Measurements from ENCODE around the gene SETBP1. TPM values are rescaled to one million over a fixed set of nuclear protein-coding genes. Genes with fewer than 3 reads are reported as not detected.

SETBP1 gene
- total and polyA plus RNA-seq, 5 donors = 2.0 to 24.1 (median 16.4) TPM

- WGBS = under 1% methylated on average over 101 of the region's 102 CpGs
Observed at GRCh38 chr18:44679056-44679913, 1.4 kb upstream of the SETBP1 start.

DNA sequence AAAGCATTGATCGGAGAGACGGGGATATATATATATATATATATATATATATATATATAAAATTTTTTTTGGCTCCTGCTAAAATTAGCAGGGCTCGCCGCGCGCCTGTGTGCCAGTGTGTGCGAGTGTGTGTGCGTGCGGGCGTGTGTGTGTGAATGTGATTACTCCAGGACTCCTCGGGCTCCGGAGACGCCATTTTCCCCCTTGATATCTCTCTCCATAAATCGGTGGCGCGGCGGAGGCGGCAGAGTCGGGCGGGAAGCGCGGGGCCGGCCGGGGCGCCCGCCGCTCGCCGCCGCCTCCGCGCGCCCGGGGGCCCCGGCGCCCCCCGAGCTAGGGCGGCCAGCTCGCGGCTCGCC, 795 bp upstream of the SETBP1 start:
- Histone ChIP-seq H3K27ac (ENCODE audit: low read length) (peak overlapping the region; percentile 37), H3K4me3 (ENCODE audit: low read length) (peak overlapping the region; percentile 92), H3K4me1 (ENCODE audit: control insufficient read depth, insufficient read depth, low read length) (no peaks in the 10 kb centered on the region), H3K27me3 (ENCODE audit: control insufficient read depth, insufficient read depth) (no peaks in the 10 kb centered on the region), H3K9me3 (ENCODE audit: control insufficient read depth, low read length) (no peaks in the 10 kb centered on the region)
- intact Hi-C loops (cut with DNase I) = loop anchor here in 2 of 4 donors (5.0 to 10.0 kb wide), 4 partner anchors 112 to 545 kb away; no protein-coding TSS in a partner anchor
- ATAC-seq = no peak
- DNase-seq = peak; percentile 64 to 87 (median 80)
- WGBS = under 1% methylated on average over 41 of the region's 41 CpGs

More at GRCh38 chr18:44679056-44679913, 1.4 kb upstream of the SETBP1 start:
- peak; percentile 90 to 95 (median 94) for DNase-seq
- ATAC-seq = peak; percentile 96 to 97
- intact Hi-C loops (cut with DNase I) = loop anchor here in 2 of 4 donors (10.0 kb wide), 2 partner anchors 216 to 544 kb away; no protein-coding TSS in a partner anchor
- Histone ChIP-seq H3K9me3 (ENCODE audit: control insufficient read depth, low read length) (no peaks in the 10 kb centered on the region), H3K27ac (ENCODE audit: low read length) (peak overlapping the region; percentile 96), H3K4me3 (ENCODE audit: low read length) (peak overlapping the region; percentile 84), H3K27me3 (ENCODE audit: control insufficient read depth, insufficient read depth) (no peaks in the 10 kb centered on the region), H3K4me1 (ENCODE audit: control insufficient read depth, insufficient read depth, low read length) (no peaks in the 10 kb centered on the region)

- Histone ChIP-seq H3K4me3 (ENCODE audit: low read length) (peak overlapping the region; percentile 92), H3K27me3 (ENCODE audit: control insufficient read depth, insufficient read depth) (no peaks in the 10 kb centered on the region), H3K4me1 (ENCODE audit: control insufficient read depth, insufficient read depth, low read length) (no peaks in the 10 kb centered on the region), H3K27ac (ENCODE audit: low read length) (peak overlapping the region; percentile 53), H3K9me3 (ENCODE audit: control insufficient read depth, low read length) (no peaks in the 10 kb centered on the region)
- DNase-seq (no peak), ATAC-seq (no peak)
- WGBS = 8% methylated on average over 24 of the region's 24 CpGs
- intact Hi-C loops (cut with DNase I) = loop anchor here in 1 of 4 donors (5.0 kb wide), 2 partner anchors 111 to 216 kb away; no protein-coding TSS in a partner anchor
Observed at GRCh38 chr18:44681076-44681970, 635 bp downstream of the SETBP1 start.

- intact Hi-C loops (cut with DNase I) = loop anchor here in 1 of 4 donors (5.0 kb wide), 2 partner anchors 110 to 215 kb away; no protein-coding TSS in a partner anchor
- ATAC-seq (no peak), DNase-seq (peak; percentile 37 to 64 (median 62))
- Histone ChIP-seq H3K27me3 (ENCODE audit: control insufficient read depth, insufficient read depth) (no peaks in the 10 kb centered on the region), H3K9me3 (ENCODE audit: control insufficient read depth, low read length) (no peaks in the 10 kb centered on the region), H3K27ac (ENCODE audit: low read length) (peak overlapping the region; percentile 3), H3K4me3 (ENCODE audit: low read length) (peak overlapping the region; percentile 92), H3K4me1 (ENCODE audit: control insufficient read depth, insufficient read depth, low read length) (no peaks in the 10 kb centered on the region)
- WGBS = 62% methylated on average over 12 of the region's 12 CpGs
Observed at GRCh38 chr18:44682201-44682870, 1.6 kb downstream of the SETBP1 start.

DNA sequence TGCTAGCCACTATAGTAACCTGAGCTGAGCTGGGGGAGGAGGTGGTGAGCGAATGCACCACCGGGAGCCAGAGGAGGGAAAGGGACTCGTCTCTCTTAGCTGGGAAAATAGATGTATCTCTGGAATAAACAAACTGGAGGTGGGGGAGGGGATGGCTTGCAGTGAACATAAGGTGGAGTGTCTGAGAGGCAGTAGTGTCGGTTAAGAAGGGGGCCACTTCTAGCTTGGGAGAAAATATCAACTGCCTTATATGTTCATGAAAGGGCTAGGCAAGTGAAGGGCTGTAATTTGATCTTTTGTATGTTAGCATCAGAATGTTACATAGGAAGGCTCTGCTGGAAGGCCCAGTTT, 2.2 kb downstream of the SETBP1 start:
- peak overlapping the region; percentile 3 for H3K27ac ChIP-seq (ENCODE audit: low read length)
- DNase-seq = no peak
- ATAC-seq = no peak
- no peaks in the 10 kb centered on the region for H3K4me1 ChIP-seq (ENCODE audit: control insufficient read depth, insufficient read depth, low read length)
- no peaks in the 10 kb centered on the region for H3K9me3 ChIP-seq (ENCODE audit: control insufficient read depth, low read length)
- H3K4me3 ChIP-seq (ENCODE audit: low read length) = no peak overlapping the region
- intact Hi-C loops (cut with DNase I) = loop anchor here in 1 of 4 donors (5.0 kb wide), 2 partner anchors 109 to 214 kb away; no protein-coding TSS in a partner anchor
- 57% methylated on average over 4 of the region's 4 CpGs for WGBS
- no peaks in the 10 kb centered on the region for H3K27me3 ChIP-seq (ENCODE audit: control insufficient read depth, insufficient read depth)

GRCh38 chr18:44683556-44683955, 2.9 kb downstream of the SETBP1 start:
- Histone ChIP-seq H3K4me1 (ENCODE audit: control insufficient read depth, insufficient read depth, low read length) (no peaks in the 10 kb centered on the region), H3K4me3 (ENCODE audit: low read length) (no peak overlapping the region), H3K27ac (ENCODE audit: low read length) (no peak overlapping the region)

GRCh38 chr18:44685296-44685695, 4.6 kb downstream of the SETBP1 start:
- 44% methylated on average over 6 of the region's 6 CpGs for WGBS
- DNase-seq = no peak

More at GRCh38 chr18:44683556-44683955, 2.9 kb downstream of the SETBP1 start:
- ATAC-seq (no peak), DNase-seq (no peak)
- H3K9me3 ChIP-seq (ENCODE audit: control insufficient read depth, low read length) = no peaks in the 10 kb centered on the region
- H3K27me3 ChIP-seq (ENCODE audit: control insufficient read depth, insufficient read depth) = no peaks in the 10 kb centered on the region
- intact Hi-C loops (cut with DNase I) = loop anchor here in 1 of 4 donors (5.0 kb wide), 2 partner anchors 109 to 214 kb away; no protein-coding TSS in a partner anchor

GRCh38 chr18:44686156-44686555, 5.5 kb downstream of the SETBP1 start:
- DNase-seq (no peak), ATAC-seq (no peak)
- Histone ChIP-seq H3K4me1 (ENCODE audit: control insufficient read depth, insufficient read depth, low read length) (no peaks in the 10 kb centered on the region), H3K27ac (ENCODE audit: low read length) (no peak overlapping the region), H3K27me3 (ENCODE audit: control insufficient read depth, insufficient read depth) (no peaks in the 10 kb centered on the region), H3K4me3 (ENCODE audit: low read length) (no peak overlapping the region), H3K9me3 (ENCODE audit: control insufficient read depth, low read length) (no peaks in the 10 kb centered on the region)
- WGBS = 92% methylated on average over 1 of the region's 1 CpG
- intact Hi-C loops (cut with DNase I) = no loop called here

More at GRCh38 chr18:44685296-44685695, 4.6 kb downstream of the SETBP1 start:
- ATAC-seq = no peak
- no peak overlapping the region for H3K4me3 ChIP-seq (ENCODE audit: low read length)
- intact Hi-C loops (cut with DNase I) = no loop called here
- no peaks in the 10 kb centered on the region for H3K9me3 ChIP-seq (ENCODE audit: control insufficient read depth, low read length)
- no peaks in the 10 kb centered on the region for H3K27me3 ChIP-seq (ENCODE audit: control insufficient read depth, insufficient read depth)
- no peak overlapping the region for H3K27ac ChIP-seq (ENCODE audit: low read length)
- H3K4me1 ChIP-seq (ENCODE audit: control insufficient read depth, insufficient read depth, low read length) = no peaks in the 10 kb centered on the region

- H3K27ac ChIP-seq (ENCODE audit: low read length) = no peak overlapping the region
- ATAC-seq = no peak
- H3K4me1 ChIP-seq (ENCODE audit: control insufficient read depth, insufficient read depth, low read length) = no peaks in the 10 kb centered on the region
- H3K27me3 ChIP-seq (ENCODE audit: control insufficient read depth, insufficient read depth) = no peaks in the 10 kb centered on the region
- no peak for DNase-seq
- H3K9me3 ChIP-seq (ENCODE audit: control insufficient read depth, low read length) = no peaks in the 10 kb centered on the region
- intact Hi-C loops (cut with DNase I) = no loop called here
- no peak overlapping the region for H3K4me3 ChIP-seq (ENCODE audit: low read length)
Observed at GRCh38 chr18:44687421-44687820, 6.7 kb downstream of the SETBP1 start.

DNA sequence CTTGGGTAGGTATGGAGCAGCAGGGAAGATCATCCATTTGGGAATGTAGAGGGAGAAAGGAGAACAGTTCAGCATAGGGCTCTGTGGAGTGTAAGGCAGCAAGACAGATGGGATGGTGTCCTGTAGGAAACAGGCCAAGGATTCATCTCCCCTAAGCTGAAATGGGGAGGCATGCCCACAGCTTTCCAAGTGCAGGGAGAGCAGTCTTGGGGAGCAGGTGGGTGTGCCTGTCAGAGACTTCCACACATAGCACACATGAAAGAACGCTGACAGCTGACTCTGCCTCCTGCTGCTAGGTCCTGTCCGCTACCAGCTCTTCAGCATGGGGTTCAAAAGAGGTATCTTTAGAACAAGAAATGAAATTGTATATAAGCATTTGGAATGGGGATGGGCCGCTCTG, 9.0 kb downstream of the SETBP1 start:
- no peaks in the 10 kb centered on the region for H3K9me3 ChIP-seq (ENCODE audit: control insufficient read depth, low read length)
- DNase-seq (no peak), ATAC-seq (no peak)
- no peak overlapping the region for H3K27ac ChIP-seq (ENCODE audit: low read length)
- no peak overlapping the region for H3K4me3 ChIP-seq (ENCODE audit: low read length)
- no peaks in the 10 kb centered on the region for H3K4me1 ChIP-seq (ENCODE audit: control insufficient read depth, insufficient read depth, low read length)
- 98% methylated on average over 3 of the region's 3 CpGs for WGBS
- intact Hi-C loops (cut with DNase I) = loop anchor here in 1 of 4 donors (10.0 kb wide), 2 partner anchors 55 to 525 kb away; no protein-coding TSS in a partner anchor
- no peaks in the 10 kb centered on the region for H3K27me3 ChIP-seq (ENCODE audit: control insufficient read depth, insufficient read depth)

All from right cardiac atrium (tissue), 5 donors.